ENCODE measurements around the gene LETM1. TPM values are rescaled to one million over a fixed set of nuclear protein-coding genes. Genes with fewer than 3 reads are reported as not detected.
"Not testable (repeated sequence)": the region's sequence is repeated elsewhere in the genome, so short reads cannot be mapped to it uniquely, and the experiment has no call there.

LETM1 gene
- total RNA-seq, 1 experiment from 2014 or later, result 53.9 TPM

DNA sequence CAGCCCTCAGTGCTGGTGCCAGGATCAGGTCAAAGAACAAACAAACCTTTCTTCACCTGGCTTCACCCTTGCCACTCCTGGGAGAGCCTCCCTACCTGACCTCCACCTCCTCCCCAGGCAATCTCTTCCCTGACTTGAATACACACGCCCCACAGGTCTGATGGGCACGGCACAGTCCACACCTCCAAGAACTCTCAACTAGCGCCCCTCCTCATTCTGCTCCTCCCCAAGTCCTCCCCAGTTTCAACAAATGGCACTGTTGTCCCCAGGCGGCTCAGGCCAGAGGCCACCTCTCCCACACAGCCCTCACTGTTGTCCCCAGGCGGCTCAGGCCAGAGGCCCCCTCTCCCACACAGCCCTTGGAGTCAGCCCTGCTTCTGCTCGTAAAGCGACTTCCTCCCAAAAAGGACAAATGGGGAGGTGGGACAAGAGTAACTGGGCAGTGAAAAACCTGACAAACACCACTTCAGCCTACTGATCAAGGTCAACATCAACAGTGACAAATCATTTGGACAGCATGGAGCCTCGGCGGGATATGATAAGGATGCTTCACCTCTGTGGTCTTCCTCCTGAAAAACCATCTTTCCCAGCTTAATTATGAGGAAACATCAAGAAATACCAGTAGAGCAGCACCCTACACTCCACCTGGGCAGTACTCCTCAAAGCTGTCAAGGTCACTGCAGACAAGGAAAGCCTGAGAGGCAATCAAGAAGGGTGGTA lies 2.9 kb downstream of the LETM1 start:
- DNase-seq (ENCODE audit: extremely low read depth, low read depth), result no peak

- no peak for DNase-seq (ENCODE audit: extremely low read depth, low read depth)
These were observed 4.2 kb downstream of the LETM1 start for GRCh38 chr4:1851575-1852410.

DNA sequence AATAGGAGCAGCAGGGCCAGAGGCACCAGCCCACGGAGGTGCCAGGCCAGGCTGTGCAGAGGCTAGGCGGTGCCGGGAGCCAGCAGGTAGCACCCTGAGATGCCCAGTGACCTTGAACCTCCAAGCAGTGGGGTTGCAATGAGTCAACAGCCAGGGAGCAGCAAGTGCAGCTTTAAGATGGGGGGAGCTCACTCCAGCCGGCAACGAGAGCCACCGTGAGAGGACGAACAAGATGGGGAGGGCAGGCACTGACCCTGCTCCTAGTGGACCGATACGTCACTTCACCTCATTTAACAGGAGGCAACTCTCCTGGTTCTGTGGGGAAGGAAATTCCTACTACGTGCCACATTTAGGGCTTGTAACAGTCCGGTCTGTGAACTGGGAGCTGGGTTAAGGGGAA lies 4.8 kb downstream of the LETM1 start:
- DNase-seq (ENCODE audit: extremely low read depth, low read depth), result no peak

- no peak for DNase-seq (ENCODE audit: extremely low read depth, low read depth)
These were observed 5.7 kb downstream of the LETM1 start for GRCh38 chr4:1850276-1850675.

DNA sequence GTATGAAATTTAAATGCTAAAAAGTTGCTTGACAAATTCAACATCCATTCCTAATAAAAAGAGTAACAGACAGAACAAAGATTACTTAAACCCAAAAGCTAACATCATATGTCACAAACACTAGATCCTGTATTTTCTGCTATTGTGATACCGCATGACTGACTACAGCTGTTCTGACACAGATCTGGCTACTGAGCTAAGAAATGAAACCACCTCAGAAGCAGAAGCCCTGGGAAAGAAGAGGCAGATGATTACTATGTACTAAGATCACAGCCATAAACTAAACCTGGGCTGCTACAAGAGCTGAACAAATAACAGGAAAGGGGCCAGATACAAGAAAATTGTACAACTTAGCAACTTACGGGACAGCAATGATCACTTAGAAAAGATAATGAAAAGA lies 9.4 kb downstream of the LETM1 start:
- DNase-seq (ENCODE audit: extremely low read depth, low read depth), result no peak

DNA sequence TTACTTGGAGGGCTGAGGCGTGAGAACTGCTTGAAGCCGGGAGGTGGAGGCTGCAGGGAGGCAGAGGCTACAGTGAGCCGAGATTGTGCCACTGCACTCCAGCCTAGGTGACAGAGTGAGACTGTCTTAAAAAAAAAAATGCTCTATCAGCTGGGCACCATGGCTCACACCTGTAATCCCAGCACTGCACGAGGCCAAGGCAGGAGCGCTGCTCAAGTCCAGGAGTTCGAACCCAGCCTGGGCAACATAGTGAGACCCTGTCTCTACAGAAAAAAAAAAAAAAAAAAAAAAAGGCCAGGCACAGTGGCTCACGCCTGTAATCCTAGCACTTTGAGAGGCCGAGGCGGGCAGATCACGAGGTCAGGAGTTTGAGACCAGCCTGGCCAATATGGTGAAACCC lies 11.3 kb downstream of the LETM1 start:
- DNase-seq (ENCODE audit: extremely low read depth, low read depth), result not testable (repeated sequence)

DNA sequence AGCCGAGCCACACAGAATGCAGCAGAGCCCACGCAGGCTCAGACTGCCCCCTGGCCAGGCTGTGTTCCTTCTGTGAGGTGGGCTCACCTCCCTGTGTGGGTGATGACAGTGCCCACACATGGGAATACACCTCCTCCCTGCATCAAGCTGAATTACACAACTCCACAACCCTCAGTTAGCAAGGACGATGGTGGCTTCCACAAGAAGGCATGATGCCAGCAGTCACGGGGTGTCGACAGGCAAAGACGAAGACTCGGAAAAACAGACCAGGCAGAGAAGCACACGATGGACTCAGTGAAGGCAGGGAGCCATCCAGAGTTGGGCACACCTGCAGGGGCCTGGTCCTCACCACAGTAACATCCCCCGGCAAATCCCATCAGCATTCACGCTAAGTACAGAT lies 12.1 kb downstream of the LETM1 start:
- no peak for DNase-seq (ENCODE audit: extremely low read depth, low read depth)

- DNase-seq (ENCODE audit: extremely low read depth, low read depth), result no peak
These were observed 12.9 kb downstream of the LETM1 start for GRCh38 chr4:1842993-1843448.

GRCh38 chr4:1842339-1842895 lies 13.5 kb downstream of the LETM1 start:
- no peak for DNase-seq (ENCODE audit: extremely low read depth, low read depth)

- no peak for DNase-seq (ENCODE audit: extremely low read depth, low read depth)
These were observed 14.1 kb downstream of the LETM1 start for GRCh38 chr4:1841887-1842210.

GRCh38 chr4:1841201-1841886 lies 14.6 kb downstream of the LETM1 start:
- DNase-seq (ENCODE audit: extremely low read depth, low read depth), result no peak

DNA sequence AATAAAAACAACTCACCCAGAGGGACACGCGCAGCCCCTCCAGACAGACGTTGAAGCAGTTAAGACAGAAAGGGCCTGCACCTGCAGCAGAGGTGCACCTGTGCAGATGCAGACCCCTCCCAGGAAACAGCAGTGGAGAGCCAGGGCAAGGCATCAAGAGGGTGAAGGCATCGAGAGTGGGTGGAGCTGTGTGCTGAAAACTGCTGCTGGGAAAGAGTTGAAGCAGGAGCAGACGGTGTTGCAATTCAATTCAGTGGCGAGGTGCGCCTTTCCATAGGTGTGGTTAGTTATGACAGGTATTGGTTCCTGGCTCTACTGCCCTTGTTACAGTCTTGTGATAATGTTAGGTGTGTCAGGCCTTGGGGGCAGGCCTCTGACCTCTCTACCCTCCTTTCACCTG lies 16.7 kb downstream of the LETM1 start:
- no peak for DNase-seq (ENCODE audit: extremely low read depth, low read depth)

GRCh38 chr4:1837069-1837468 lies 18.9 kb downstream of the LETM1 start:
- DNase-seq (ENCODE audit: extremely low read depth, low read depth), result no peak

- no peak for DNase-seq (ENCODE audit: extremely low read depth, low read depth)
These were observed 19.3 kb downstream of the LETM1 start for GRCh38 chr4:1836650-1837049.

DNA sequence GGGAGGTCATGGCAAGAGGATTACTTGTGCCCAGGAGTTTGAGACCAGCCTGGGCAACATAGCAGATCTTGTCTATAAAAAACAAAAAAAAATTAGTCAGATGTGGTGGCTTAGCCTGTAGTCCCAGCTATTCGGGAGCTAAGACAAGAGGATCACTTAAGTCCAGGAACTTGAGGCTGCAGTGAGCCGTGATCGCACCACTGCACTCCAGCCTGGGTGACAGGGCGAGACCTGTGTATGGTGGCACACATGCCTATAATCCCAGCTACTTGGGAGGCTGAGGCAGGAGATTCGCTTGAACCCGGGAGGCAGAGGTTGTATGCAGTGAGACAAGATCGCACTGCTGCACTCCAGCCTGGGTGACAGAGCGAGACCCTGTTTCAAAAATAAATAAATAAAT lies 20.1 kb downstream of the LETM1 start:
- DNase-seq (ENCODE audit: extremely low read depth, low read depth), result not testable (repeated sequence)

GRCh38 chr4:1834047-1834775 lies 21.7 kb downstream of the LETM1 start:
- no peak for DNase-seq (ENCODE audit: extremely low read depth, low read depth)

DNA sequence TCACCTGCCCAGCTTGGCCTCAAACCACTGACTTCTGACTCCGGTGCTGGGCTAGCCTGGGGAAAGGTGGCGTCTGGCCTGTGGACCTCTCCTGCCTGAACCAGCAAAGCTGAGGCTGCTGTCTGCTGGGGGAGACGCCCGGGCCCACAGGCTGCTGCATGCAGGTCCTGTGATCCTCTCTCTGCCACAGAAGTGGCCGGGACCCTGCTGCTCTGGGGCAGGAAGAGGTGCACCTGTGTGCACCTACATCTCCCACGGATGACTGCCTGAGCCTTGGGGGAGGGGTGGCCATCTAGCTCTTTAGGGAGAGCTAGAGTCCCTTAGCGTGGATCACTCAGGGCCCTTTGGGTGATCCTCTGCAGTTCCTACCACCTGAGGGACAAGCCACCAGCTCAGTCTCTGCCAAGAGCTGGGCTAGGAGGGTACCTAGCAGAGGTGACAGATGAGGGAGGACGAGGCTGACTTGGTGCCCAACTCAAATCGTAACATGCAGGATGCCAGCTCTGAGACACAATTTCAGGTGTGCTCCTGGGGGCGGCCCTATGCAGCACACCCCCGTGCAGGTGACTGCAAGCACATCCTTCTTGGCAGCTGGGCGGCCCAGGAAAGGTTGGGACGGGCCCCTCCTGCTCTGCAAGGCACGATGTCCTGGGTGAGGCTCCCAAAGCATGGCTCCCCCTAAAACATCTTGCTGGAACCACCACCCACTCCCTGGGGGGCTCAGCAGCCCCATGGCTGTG lies 22.5 kb downstream of the LETM1 start:
- DNase-seq (ENCODE audit: extremely low read depth, low read depth), result no peak

GRCh38 chr4:1832690-1833089 lies 23.3 kb downstream of the LETM1 start:
- DNase-seq (ENCODE audit: extremely low read depth, low read depth), result no peak

DNA sequence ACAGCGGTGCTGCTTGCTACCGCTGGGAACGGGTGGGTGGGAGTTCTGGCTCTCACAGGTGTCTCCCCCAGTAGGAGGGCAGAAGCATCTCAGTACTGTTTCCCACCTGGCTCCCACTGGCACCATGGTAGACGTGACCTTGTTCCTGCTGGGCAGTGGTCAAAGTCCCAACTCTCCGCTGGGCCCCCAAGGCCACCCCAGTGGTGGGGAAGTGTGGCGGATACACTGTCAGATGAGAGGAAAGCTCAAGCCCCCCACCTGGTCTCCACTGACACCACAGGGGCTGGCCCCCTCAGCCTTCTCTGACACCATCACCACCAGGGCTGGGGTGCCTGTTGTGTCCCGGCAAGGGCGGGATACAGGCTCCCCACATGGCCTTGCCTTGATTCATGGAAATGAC lies 24.6 kb downstream of the LETM1 start:
- no peak for DNase-seq (ENCODE audit: extremely low read depth, low read depth)

GRCh38 chr4:1830642-1831228 lies 25.2 kb downstream of the LETM1 start:
- no peak for DNase-seq (ENCODE audit: extremely low read depth, low read depth)

All from NCI-H460 (cell line).